Loucy (cell line): ENCODE results near the gene S100Z.

Experiments used
- H2AFZ ChIP-seq: fragments of 200-600 bp; sonication (generic); 2 replicates; pipeline ENCODE4 v1.6.0; 2016; ENCODE audit warnings: antibody characterized with exemption, mild to moderate bottlenecking, low read length, moderate library complexity
- H3F3A ChIP-seq: fragments of 200-600 bp; 2 replicates; pipeline ENCODE4 v1.6.0; 2016; ENCODE audit warnings: antibody characterized with exemption, low read depth, mild to moderate bottlenecking
- H3K27me3 ChIP-seq: fragments of 200-600 bp; sonication (generic); 2 replicates; pipeline ENCODE4 v1.6.1; 2014; ENCODE audit warnings: low read length, mild to moderate bottlenecking; ENCODE audit not compliant: insufficient read depth, poor library complexity, severe bottlenecking
- H3K36me3 ChIP-seq: fragments of 200-600 bp; sonication (generic); 2 replicates; pipeline ENCODE4 v1.6.1; 2016; ENCODE audit warnings: low read length; ENCODE audit not compliant: insufficient read depth
- H3K4me1 ChIP-seq: fragments of 200-600 bp; sonication (generic); 2 replicates; pipeline ENCODE4 v1.5.1; 2014; ENCODE audit warnings: low read length, mild to moderate bottlenecking; ENCODE audit not compliant: insufficient read depth, poor library complexity, severe bottlenecking
- H3K4me2 ChIP-seq: fragments of 200-600 bp; sonication (generic); 2 replicates; pipeline ENCODE4 v1.6.0; 2014; ENCODE audit warnings: antibody characterized with exemption, low read length, low read depth, mild to moderate bottlenecking; ENCODE audit not compliant: poor library complexity, severe bottlenecking
- H3K4me3 ChIP-seq: fragments of 200-600 bp; sonication (generic); 2 replicates; pipeline ENCODE4 v1.5.1; 2014; ENCODE audit warnings: low read length, mild to moderate bottlenecking, mixed read lengths; ENCODE audit not compliant: poor library complexity, severe bottlenecking
- H3K79me2 ChIP-seq: fragments of 200-600 bp; sonication (generic); 2 replicates; pipeline ENCODE4 v1.6.1; 2014; ENCODE audit warnings: low read length; ENCODE audit not compliant: insufficient read depth
- H3K9ac ChIP-seq: fragments of 200-600 bp; sonication (generic); 2 replicates; pipeline ENCODE4 v1.6.0; 2014; ENCODE audit warnings: mild to moderate bottlenecking, low read depth, low read length, moderate library complexity; ENCODE audit not compliant: poor library complexity, severe bottlenecking
- H3K9me2 ChIP-seq: fragments of 200-600 bp; sonication (generic); replicated peaks from 2 replicates; pipeline ENCODE4 v1.6.1; 2016; ENCODE audit warnings: low read depth, low read length, mixed read lengths
- H3K9me3 ChIP-seq: fragments of 200-600 bp; sonication (generic); 2 replicates; pipeline ENCODE4 v1.6.1; 2014; ENCODE audit warnings: mild to moderate bottlenecking, antibody characterized with exemption, low read length, low read depth; ENCODE audit not compliant: insufficient read depth
- H4K20me1 ChIP-seq: fragments of 200-600 bp; sonication (generic); 2 replicates; pipeline ENCODE4 v1.6.0; 2014; ENCODE audit warnings: antibody characterized with exemption, low read length, mild to moderate bottlenecking; ENCODE audit not compliant: insufficient read depth, poor library complexity, severe bottlenecking
- EZH2phosphoT487 ChIP-seq: fragments of 200-600 bp; IDR thresholded peaks from 2 replicates; pipeline ENCODE4 v1.6.1; 2018; ENCODE audit warnings: antibody characterized with exemption, mild to moderate bottlenecking, moderate library complexity, borderline replicate concordance
- TF ChIP-seq, protein P1 (sequence below): fragments of 200-600 bp; sonication (generic); conservative IDR thresholded peaks from 2 replicates; pipeline ENCODE4 v1.5.1; 2014; ENCODE audit warnings: mild to moderate bottlenecking, antibody characterized with exemption, low read length

Gene S100Z

GRCh38 chr5:76888733-76889300 is 39.0 kb downstream of the S100Z start:
- no peaks in the 10 kb centered on the region for H3K9me3 ChIP-seq
- no peak for TF ChIP-seq EZH2phosphoT487
- TF ChIP-seq, protein P1, sequence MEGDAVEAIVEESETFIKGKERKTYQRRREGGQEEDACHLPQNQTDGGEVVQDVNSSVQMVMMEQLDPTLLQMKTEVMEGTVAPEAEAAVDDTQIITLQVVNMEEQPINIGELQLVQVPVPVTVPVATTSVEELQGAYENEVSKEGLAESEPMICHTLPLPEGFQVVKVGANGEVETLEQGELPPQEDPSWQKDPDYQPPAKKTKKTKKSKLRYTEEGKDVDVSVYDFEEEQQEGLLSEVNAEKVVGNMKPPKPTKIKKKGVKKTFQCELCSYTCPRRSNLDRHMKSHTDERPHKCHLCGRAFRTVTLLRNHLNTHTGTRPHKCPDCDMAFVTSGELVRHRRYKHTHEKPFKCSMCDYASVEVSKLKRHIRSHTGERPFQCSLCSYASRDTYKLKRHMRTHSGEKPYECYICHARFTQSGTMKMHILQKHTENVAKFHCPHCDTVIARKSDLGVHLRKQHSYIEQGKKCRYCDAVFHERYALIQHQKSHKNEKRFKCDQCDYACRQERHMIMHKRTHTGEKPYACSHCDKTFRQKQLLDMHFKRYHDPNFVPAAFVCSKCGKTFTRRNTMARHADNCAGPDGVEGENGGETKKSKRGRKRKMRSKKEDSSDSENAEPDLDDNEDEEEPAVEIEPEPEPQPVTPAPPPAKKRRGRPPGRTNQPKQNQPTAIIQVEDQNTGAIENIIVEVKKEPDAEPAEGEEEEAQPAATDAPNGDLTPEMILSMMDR = no peak
- H3K9ac ChIP-seq = no peak overlapping the region
- H3K4me3 ChIP-seq = no peak overlapping the region
- no peaks in the 10 kb centered on the region for H3F3A ChIP-seq
- no peak overlapping the region for H2AFZ ChIP-seq
- H3K4me2 ChIP-seq = no peak overlapping the region
- no peaks in the 10 kb centered on the region for H3K79me2 ChIP-seq
- no peaks in the 10 kb centered on the region for H3K36me3 ChIP-seq
- H3K27me3 ChIP-seq = no peaks in the 10 kb centered on the region
- no peaks in the 10 kb centered on the region for H3K9me2 ChIP-seq
- H3K4me1 ChIP-seq = no peaks in the 10 kb centered on the region
- H4K20me1 ChIP-seq = no peaks in the 10 kb centered on the region

- no peaks in the 10 kb centered on the region for H3K9me2 ChIP-seq
- no peak overlapping the region for H3K4me2 ChIP-seq
These were observed 43.5 kb downstream of the S100Z start for GRCh38 chr5:76893294-76893693.

GRCh38 chr5:76896196-76896595 is 46.4 kb downstream of the S100Z start:
- Histone ChIP-seq H3K36me3 (no peaks in the 10 kb centered on the region; the same call in 1 of the 2 replicates), H3K9me3 (peaks cover 5% of the 10 kb centered on the region; the same call in 1 of the 2 replicates), H4K20me1 (no peaks in the 10 kb centered on the region), H2AFZ (no peak overlapping the region), H3K9me2 (no peaks in the 10 kb centered on the region), H3K27me3 (no peaks in the 10 kb centered on the region), H3K4me3 (no peak overlapping the region), H3K9ac (no peak overlapping the region), H3K79me2 (no peaks in the 10 kb centered on the region), H3F3A (no peaks in the 10 kb centered on the region), H3K4me2 (no peak overlapping the region), H3K4me1 (no peaks in the 10 kb centered on the region)
- TF ChIP-seq, protein P1 = no peak
- no peak for TF ChIP-seq EZH2phosphoT487

More at GRCh38 chr5:76893294-76893693, 43.5 kb downstream of the S100Z start:
- Histone ChIP-seq H3K4me3 (no peak overlapping the region), H3K79me2 (no peaks in the 10 kb centered on the region), H3K36me3 (no peaks in the 10 kb centered on the region), H2AFZ (no peak overlapping the region), H3K9me3 (no peaks in the 10 kb centered on the region), H4K20me1 (no peaks in the 10 kb centered on the region), H3K27me3 (no peaks in the 10 kb centered on the region), H3K9ac (no peak overlapping the region), H3K4me1 (no peaks in the 10 kb centered on the region), H3F3A (no peaks in the 10 kb centered on the region)
- no peak for TF ChIP-seq EZH2phosphoT487
- TF ChIP-seq, protein P1 = no peak
